HG03175 (cell line): ENCODE results near the gene CCBE1.

ENCODE experiments used
- ATAC-seq: cut with Tn5 transposase; IDR thresholded peaks from one replicate; pipeline ENCODE4 v1.9.1; 2021; ENCODE audit warnings: mild to moderate bottlenecking, moderate library complexity; ENCODE audit not compliant: unreplicated experiment

The CCBE1 gene

GRCh38 chr18:59466980-59467379 lies 230.2 kb downstream of the CCBE1 start:
- ATAC-seq: no peak

GRCh38 chr18:59464486-59464885 lies 232.7 kb downstream of the CCBE1 start:
- no peak for ATAC-seq

DNA sequence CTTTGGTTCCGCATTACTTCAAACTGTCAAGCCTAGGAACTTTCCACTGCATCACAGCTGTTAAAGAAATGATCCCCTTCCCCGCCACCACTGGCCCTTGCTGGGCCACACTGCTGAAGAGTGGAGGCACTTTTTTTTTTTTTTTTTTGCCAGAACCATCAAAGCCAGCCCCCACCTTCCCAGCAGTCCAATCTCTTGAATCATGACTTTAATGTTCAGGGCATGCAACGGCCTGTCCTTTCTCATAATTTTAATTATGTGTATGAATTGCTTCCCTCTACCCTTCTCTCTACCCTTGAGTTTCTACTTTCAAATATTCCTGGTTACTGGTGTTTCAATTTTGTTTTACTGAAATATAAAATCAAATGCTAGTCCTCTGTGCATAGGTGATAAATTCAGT lies 236.1 kb downstream of the CCBE1 start:
- no peak for ATAC-seq

GRCh38 chr18:59460072-59460420 lies 237.2 kb downstream of the CCBE1 start:
- no peak for ATAC-seq

- no peak for ATAC-seq
Observed at GRCh38 chr18:59459369-59460071, 237.7 kb downstream of the CCBE1 start.

GRCh38 chr18:59458575-59458974 lies 238.6 kb downstream of the CCBE1 start:
- ATAC-seq: no peak

DNA sequence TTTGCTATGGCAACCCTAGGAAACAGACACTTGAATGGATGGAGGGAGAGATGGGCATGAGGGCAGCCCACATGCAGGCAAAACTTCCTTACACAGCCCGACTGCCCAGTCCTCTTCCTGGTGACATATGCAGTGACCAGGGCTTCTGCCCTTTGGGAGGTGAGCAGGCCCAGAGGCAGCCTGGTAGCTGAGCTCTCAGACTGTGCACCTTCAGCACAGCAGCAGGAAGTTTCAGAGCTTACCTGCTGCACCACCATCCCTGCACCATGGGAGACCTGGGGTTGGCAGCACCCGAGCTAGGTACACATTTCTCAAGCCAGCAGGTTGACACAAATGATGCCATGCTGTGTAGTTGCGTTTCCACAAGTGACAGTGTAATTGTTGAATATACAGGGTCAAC lies 240.6 kb downstream of the CCBE1 start:
- no peak for ATAC-seq

GRCh38 chr18:59455728-59456276 lies 241.4 kb downstream of the CCBE1 start:
- ATAC-seq: no peak

GRCh38 chr18:59454909-59455727 lies 242.1 kb downstream of the CCBE1 start:
- no peak for ATAC-seq

- ATAC-seq: no peak
Observed at GRCh38 chr18:59453468-59453961, 243.7 kb downstream of the CCBE1 start.

- ATAC-seq: no peak
Observed at GRCh38 chr18:59451963-59452362, 245.3 kb downstream of the CCBE1 start.

GRCh38 chr18:59451073-59451472 lies 246.2 kb downstream of the CCBE1 start:
- no peak for ATAC-seq

- ATAC-seq: no peak
Observed at GRCh38 chr18:59448546-59448945, 248.7 kb downstream of the CCBE1 start.

- ATAC-seq: no peak
Observed at GRCh38 chr18:59446012-59446411, 251.2 kb downstream of the CCBE1 start.

DNA sequence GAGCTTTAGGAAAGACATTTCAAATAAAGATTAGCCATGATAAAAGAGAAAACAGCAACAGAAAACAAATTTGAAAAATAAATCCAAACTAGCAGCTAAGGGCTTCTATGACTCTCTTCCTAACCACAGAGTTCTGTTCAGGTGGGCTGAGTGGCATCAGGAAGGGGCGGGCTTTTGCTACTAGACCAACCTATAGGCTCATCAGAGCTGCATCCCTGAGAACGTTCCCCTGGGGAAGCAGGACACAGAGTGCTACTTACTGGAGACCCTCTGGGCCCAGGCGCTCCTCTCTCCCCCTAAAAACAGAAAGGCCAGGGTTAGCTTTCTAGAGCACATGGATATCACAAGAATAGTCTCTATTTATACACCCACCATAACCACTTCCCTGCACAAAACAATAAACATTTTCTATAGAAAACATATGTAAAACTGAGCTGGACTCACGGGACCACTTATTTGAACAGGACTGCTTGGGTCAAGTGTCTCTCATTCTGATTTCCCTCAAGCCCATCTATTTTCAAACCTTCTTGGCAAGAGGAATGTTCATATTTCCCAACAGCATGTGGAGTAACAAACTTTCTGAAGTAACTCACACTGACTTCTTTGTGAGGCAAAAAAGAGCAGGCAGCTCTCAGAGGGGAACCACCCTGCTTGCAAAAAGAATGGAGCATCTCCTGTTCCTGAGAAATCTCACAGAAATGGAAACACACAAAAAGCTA lies 259.2 kb downstream of the CCBE1 start:
- ATAC-seq: no peak

DNA sequence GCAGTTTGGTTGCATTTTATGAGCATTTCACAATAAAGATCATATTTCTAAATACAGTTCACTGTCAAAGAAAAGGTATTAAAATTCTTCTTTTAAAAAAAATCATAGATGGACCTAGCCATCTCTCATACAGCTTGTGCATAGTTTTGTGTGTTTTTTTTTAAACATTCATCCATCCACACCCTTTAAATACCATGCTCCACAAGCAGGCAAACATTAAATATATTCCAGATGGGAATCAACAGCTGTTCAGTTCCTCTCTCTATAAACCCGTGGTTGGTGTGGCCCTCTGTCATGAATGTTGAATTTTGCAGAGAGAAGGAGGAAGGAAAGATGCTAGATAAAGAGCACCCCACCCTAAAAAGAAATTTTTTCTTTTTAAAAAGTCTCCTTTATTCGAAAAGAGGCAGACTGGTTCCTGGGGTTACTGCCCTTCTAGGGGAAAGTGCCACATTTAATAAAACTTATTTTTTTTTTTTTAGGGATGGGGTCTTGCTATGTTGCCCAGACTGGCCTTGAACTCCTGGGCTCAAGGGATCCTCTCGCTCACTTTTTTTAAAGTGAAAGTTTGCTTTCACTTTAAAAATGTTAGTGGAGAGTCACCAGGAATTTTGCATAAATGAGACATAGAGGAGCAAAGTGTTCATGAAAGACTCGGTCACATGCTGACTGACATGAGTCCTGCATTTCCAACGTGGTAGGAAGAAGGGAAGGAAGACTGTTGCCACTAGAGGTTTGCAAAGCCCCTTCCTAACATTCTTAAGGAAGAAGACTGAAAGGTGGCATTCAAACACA lies 264.2 kb downstream of the CCBE1 start:
- no peak for ATAC-seq

- ATAC-seq: no peak
Observed at GRCh38 chr18:59431131-59431530, 266.1 kb downstream of the CCBE1 start.

GRCh38 chr18:59429608-59430007 lies 267.6 kb downstream of the CCBE1 start:
- ATAC-seq: no peak

DNA sequence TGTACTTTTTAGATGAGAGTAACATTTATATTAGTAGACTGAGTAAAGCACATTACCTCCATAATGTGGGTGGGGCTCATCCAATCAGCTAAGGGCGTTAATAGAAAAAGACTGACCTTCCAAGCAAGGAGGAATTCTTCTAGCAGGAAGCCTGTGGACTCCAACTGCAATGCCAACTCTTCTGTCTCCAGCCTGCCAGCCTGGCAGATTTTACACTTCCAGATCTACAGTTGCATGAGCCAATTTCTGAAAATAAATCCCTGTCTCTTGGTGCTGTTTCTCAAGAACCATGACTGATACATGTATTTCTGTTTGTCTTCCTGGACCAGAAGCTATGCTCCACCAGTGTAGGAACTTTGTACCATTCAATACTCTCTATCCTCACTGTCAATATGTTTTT lies 269.2 kb downstream of the CCBE1 start:
- ATAC-seq: no peak

DNA sequence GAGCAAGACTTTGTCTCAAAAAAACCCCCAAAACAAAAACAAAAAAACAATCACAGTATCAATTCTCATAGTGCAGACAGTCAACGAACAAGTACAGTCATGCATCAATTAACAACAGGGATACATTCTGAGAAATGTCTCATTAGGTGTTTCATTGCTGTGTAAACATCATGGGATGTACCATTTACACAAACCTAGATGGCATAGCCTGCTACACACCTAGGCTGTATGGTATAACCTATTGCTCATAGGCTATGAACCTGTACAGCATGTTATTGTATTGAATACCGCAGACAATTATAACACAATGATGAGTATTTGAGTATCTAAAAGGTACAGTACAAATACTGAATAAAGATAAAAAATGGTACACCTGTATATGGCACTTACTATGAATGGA lies 270.4 kb downstream of the CCBE1 start:
- no peak for ATAC-seq

DNA sequence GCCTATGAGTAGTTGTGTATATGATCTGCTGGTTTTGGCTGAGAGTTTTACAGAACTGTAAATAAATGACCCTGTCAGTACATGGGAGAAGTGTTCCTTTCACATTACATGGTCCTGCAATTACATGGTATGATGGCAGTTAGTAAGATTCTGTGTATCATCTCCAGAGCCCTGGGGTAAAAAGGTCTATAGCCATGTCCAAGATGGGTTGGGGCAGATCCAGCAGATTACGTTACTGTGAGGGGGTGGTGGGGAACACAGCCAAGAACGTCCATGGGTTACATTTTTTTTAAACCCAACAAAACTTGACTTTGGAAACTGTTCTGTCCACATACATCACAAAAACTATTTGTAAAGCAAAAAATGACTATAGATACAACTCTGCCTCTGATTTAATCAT lies 274.0 kb downstream of the CCBE1 start:
- no peak for ATAC-seq
